ENCODE results near the gene IL11. TPM values are rescaled to one million over a fixed set of nuclear protein-coding genes. Genes with fewer than 3 reads are reported as not detected.

Gene IL11
- total and polyA plus RNA-seq, 5 experiments from 2014 or later = 0.21 TPM; not detected in 4

DNA sequence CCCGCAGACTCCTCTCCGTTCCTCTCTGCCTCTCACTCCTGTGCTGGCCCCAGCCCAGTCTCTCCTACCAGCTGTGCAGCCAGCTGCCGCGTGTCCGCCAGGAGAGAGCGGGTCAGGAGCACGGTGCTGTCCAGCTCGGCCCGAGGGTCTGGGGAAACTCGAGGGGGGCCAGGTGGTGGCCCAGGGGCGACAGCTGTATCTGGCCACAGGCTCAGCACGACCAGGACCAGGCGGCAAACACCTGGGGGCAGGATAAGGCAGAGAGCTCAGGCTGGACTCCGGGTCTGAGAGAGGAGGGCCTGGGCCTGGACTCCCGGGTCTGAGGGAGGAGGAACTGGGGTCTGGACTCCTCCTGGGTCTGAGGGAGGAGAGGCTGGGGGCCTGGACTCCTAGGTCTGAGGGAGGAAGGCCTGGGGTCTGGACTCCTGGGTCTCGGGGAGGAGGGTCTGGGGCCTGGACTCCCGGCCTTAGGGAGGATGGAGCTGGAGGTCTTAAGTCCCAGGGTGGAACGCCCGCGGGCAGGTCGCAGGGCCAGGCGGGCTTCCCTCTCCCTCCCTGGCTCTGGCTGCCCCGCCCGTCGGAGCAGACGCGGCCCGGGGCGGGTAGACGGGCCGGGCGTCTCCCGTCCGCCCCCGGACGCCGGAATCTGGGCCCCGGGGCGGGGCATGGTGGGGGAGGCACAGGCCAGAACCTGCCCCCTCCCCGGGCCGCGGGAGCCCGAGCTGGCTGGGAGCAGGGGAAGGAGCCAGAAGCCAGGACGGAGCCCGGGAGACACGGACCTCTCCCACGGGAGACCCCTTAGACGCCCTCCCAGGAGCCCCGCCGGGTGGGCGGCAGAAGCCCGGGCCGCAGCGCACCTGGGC is 1.3 kb downstream of the IL11 start:
- H3K36me3 Mint-ChIP-seq = peaks cover 0 to 6% (median 3%) of the 10 kb centered on the region in 3 donors
- H3K27me3 Mint-ChIP-seq = peaks cover 21 to 54% (median 36%) of the 10 kb centered on the region in 5 donors
- H3K4me3 Mint-ChIP-seq = peak overlapping the region in 5 of 10 donors; percentile 27 to 58 (median 54)
- no peak overlapping the region for H3K27ac Mint-ChIP-seq
- H3K9me3 Mint-ChIP-seq = peaks cover 0 to 2% (median 0%) of the 10 kb centered on the region in 9 donors
- peaks cover 8 to 18% (median 14%) of the 10 kb centered on the region in 4 donors for H3K4me1 Mint-ChIP-seq
- DNase-seq (no peak), ATAC-seq (peak in 1 of 2 donors; percentile 40)
- POLR2A ChIA-PET = interaction anchor here (1.8 kb wide), 1 partner anchor 30 kb away, joined by 5 read pairs; the partner anchor contains the start of gene KMT5C

DNA sequence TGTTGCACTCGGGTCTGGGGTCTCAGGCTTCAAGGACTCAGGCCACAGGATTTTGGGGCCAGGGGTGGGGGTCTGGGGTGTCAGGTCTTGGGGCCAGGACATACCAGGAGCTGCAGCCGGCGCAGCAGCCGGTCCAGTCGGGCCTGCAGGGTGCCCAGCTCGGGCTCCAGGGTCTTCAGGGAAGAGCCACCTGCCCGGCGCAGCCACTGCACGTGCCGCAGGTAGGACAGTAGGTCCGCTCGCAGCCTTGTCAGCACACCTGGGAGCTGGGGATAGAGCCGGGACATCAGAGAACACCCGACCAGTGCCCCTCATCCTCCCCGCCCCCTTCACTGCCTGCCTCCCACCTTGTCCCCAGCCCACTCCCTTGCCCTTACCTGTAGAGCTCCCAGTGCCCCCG is 2.2 kb downstream of the IL11 start:
- H3K4me1 Mint-ChIP-seq = peaks cover 4 to 14% (median 12%) of the 10 kb centered on the region in 4 donors
- DNase-seq = no peak
- ATAC-seq = no peak
- peaks cover 0 to 2% (median 0%) of the 10 kb centered on the region in 9 donors for H3K9me3 Mint-ChIP-seq
- H3K27me3 Mint-ChIP-seq = peaks cover 16 to 50% (median 31%) of the 10 kb centered on the region in 5 donors
- no peak overlapping the region for H3K27ac Mint-ChIP-seq
- H3K36me3 Mint-ChIP-seq = peaks cover 0 to 6% (median 3%) of the 10 kb centered on the region in 3 donors
- peak overlapping the region in 2 of 10 donors; percentile 27 to 41 for H3K4me3 Mint-ChIP-seq
- POLR2A ChIA-PET = interaction anchor here (1.8 kb wide), 1 partner anchor 29 kb away, joined by 5 read pairs; the partner anchor contains the start of gene KMT5C

DNA sequence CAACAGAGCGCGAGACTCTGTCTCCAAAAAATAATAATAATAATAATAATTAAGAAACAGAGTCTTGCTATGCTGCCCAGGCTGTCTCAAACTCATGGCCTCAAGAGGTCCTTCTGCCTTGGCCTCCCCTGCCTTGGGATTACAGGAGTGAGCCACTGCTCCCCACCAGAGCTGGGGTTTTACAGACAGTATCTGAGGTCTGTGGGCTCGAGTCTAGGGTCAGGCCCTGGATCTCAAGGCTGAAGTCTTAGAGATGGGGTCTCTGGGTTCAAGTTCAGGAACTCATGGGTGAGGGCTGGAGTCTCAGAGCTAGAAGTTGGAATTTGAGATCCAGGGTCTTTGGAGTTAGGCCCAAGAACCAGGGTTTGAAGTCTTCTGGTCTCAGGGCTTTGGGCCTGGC is 3.5 kb downstream of the IL11 start:
- Mint-ChIP-seq H3K4me1 (peaks cover 2 to 10% (median 9%) of the 10 kb centered on the region in 4 donors), H3K9me3 (peaks cover 0 to 2% (median 0%) of the 10 kb centered on the region in 9 donors), H3K27ac (no peak overlapping the region), H3K4me3 (peak overlapping the region in 2 of 10 donors; percentile 52 to 56), H3K27me3 (peaks cover 12 to 40% (median 25%) of the 10 kb centered on the region in 5 donors), H3K36me3 (peaks cover 0 to 6% (median 3%) of the 10 kb centered on the region in 3 donors)
- DNase-seq (no peak), ATAC-seq (no peak)
- POLR2A ChIA-PET = no interaction called here

DNA sequence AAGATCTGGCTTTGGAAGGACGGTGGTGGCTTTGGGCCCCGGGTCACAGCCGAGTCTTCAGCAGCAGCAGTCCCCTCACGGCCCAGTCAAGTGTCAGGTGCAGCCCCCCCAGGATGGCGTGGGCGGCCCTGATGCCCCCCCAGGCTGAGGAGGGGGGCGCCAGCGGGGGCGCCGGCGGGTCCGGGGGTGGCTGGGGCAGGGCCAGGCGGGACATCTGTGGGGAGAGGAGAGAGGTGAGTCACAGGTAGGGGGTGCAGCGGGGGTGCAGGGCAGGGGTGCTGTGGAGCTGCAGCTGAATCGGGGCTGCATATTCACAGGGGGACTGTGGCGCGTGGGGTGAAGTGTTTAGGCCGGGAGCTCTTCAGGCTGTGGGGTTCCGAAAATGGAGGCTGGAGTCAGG is 4.3 kb downstream of the IL11 start:
- Mint-ChIP-seq H3K4me3 (no peak overlapping the region), H3K27ac (no peak overlapping the region), H3K27me3 (peaks cover 8 to 32% (median 19%) of the 10 kb centered on the region in 5 donors), H3K4me1 (peaks cover 2 to 8% (median 8%) of the 10 kb centered on the region in 4 donors), H3K9me3 (peaks cover 0 to 2% (median 0%) of the 10 kb centered on the region in 9 donors), H3K36me3 (peaks cover 0 to 4% (median 3%) of the 10 kb centered on the region in 3 donors)
- ATAC-seq = no peak
- no peak for DNase-seq
- POLR2A ChIA-PET = no interaction called here

DNA sequence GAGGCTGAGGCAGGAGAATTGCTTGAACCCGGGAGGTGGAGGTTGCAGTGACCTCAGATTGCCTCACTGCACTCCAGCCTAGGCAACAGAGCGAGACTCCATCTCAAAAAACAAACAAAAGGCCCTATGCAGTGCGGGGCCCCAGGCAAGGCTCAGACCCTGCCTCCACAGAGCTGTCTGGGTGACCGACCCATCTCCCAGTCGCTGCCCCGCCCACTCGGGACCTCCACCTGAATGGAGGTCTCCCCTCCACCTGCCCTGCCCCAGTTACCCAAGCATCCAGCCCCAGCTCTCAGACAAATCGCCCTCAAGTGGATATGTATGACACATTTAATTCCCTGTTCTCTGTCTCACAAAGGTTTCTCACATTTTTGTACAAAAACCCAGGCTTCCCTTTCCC is 5.0 kb downstream of the IL11 start:
- no peak overlapping the region for H3K27ac Mint-ChIP-seq
- H3K4me1 Mint-ChIP-seq = peaks cover 2 to 7% (median 4%) of the 10 kb centered on the region in 4 donors
- no peak overlapping the region for H3K4me3 Mint-ChIP-seq
- H3K36me3 Mint-ChIP-seq = peaks cover 0 to 3% (median 0%) of the 10 kb centered on the region in 3 donors
- H3K27me3 Mint-ChIP-seq = peaks cover 4 to 26% (median 12%) of the 10 kb centered on the region in 5 donors
- ATAC-seq (no peak), DNase-seq (no peak)
- POLR2A ChIA-PET = no interaction called here
- no peaks in the 10 kb centered on the region for H3K9me3 Mint-ChIP-seq

DNA sequence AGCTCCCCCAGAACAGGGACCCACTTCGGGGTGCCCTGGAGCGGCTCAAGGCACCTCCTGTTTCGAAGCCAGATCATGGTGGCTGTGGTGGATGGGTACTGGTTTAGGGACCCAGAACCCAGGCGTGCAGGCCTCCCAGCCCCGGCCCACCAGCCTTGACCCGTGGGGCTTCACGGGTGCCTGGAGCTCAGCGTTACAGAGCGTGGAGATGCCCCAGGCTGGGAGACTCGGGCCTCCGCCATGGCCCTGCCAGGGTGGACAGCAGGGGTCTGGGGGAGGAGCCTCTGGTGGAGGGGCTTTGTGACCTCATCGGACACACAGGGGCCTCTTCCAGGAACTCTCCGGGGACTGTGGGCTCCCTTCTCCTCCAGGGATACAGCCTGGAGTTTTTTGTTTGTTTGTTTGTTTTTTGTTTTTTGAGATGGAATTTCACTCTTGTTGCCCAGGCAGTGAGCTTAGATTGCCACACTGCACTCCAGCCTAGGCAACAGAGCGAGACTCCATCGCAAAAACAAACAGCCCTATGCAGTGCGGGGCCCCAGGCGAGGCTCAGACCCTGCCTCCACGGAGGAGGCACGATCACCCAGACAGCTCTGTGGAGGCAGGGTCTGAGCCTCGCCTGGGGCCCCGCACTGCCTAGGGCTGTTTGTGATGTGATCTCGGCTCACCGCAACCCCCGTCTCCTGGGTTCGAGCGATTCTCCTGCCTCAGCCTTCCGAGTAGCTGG is 7.1 kb downstream of the IL11 start, which contains the start of gene GARIN5B:
Gene GARIN5B, minus strand, starts transcription at position 271 of the 727 bp plus-strand sequence. Its CDS starts 194 bp downstream, at position 77.
- Mint-ChIP-seq H3K4me1 (no peaks in the 10 kb centered on the region), H3K9me3 (no peaks in the 10 kb centered on the region), H3K4me3 (no peak within 1 kb of the TSS), H3K27me3 (peaks cover 2 to 13% (median 7%) of the 10 kb centered on the region in 5 donors), H3K27ac (no peak within 1 kb of the TSS), H3K36me3 (no peaks in the 10 kb centered on the region)
- POLR2A ChIA-PET = interaction anchor here (1.1 kb wide), 1 partner anchor 21 kb away, joined by 3 read pairs; the partner anchor contains the start of gene TMEM238
- ATAC-seq (no peak), DNase-seq (no peak)

DNA sequence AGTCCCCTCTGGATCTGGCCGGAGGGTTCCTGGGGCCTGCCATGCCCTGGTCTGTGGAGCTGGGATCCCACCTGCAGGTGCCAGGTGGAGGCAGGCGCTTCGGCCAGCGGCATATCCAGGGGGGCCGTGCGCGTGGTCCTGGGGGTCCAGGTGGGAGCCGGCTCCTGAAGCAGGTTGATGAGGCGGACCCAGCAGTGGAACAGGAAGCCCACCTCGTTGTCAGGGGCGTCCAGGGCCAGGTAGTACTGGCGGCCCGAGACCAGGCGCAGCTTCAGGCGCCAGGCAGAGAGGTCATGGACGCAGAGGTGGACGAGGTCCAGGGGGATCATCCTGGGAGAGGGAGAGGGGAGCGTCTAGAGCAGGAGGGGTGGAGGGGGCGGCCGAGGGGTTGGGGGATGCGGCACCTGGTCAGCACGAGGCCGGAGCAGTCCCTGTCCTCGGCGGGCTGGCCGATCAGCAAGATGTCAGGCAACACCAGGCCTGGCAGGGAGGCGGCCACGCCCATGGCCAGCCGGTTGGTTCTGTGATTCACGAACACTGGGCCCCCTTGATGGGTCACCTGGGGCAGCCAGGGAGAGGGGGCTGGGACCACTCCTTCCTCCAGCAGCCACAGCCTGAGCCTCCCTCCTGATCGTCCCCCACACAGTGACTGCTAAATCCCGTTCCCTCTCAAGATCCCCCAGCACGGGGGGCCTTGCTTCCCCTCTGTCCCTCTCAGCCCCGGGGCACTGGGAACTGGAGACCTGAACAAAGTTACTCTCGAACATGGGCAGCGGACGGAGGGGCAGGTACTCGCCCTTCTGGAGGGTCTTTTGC is 7.9 kb downstream of the IL11 start:
- POLR2A ChIA-PET = no interaction called here
- H3K4me1 Mint-ChIP-seq = no peaks in the 10 kb centered on the region
- no peak overlapping the region for H3K4me3 Mint-ChIP-seq
- H3K27me3 Mint-ChIP-seq = peaks cover 0 to 13% (median 6%) of the 10 kb centered on the region in 5 donors
- H3K36me3 Mint-ChIP-seq = no peaks in the 10 kb centered on the region
- no peaks in the 10 kb centered on the region for H3K9me3 Mint-ChIP-seq
- H3K27ac Mint-ChIP-seq = no peak overlapping the region
- no peak for DNase-seq
- ATAC-seq = no peak

DNA sequence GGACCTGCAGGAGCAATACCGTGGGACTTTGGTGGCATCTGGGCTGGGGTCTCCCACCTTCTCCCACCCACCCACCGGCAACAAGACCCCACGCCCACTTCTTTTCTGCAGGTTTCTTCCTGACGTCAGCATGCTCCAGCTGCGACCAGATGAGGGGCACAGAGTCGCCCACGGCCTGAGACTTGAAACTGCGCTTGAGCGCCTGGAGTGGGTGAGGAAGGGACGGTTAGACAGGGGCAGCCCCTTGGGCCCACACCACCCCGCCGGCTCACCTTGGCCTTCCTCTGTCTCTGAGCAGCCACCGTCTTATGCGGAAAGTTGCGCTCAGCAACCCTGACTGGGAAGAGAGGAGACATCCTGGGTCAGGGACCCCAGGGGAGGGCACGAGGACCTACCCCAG is 9.4 kb downstream of the IL11 start:
- Mint-ChIP-seq H3K9me3 (no peaks in the 10 kb centered on the region), H3K36me3 (no peaks in the 10 kb centered on the region), H3K4me1 (peaks cover 0 to 2% (median 0%) of the 10 kb centered on the region in 4 donors), H3K27ac (no peak overlapping the region), H3K27me3 (peaks cover 1 to 11% (median 7%) of the 10 kb centered on the region in 5 donors), H3K4me3 (no peak overlapping the region)
- POLR2A ChIA-PET = interaction anchor here (1.0 kb wide), 1 partner anchor 21 kb away, joined by 3 read pairs; the partner anchor contains the start of gene KMT5C
- no peak for DNase-seq
- no peak for ATAC-seq

DNA sequence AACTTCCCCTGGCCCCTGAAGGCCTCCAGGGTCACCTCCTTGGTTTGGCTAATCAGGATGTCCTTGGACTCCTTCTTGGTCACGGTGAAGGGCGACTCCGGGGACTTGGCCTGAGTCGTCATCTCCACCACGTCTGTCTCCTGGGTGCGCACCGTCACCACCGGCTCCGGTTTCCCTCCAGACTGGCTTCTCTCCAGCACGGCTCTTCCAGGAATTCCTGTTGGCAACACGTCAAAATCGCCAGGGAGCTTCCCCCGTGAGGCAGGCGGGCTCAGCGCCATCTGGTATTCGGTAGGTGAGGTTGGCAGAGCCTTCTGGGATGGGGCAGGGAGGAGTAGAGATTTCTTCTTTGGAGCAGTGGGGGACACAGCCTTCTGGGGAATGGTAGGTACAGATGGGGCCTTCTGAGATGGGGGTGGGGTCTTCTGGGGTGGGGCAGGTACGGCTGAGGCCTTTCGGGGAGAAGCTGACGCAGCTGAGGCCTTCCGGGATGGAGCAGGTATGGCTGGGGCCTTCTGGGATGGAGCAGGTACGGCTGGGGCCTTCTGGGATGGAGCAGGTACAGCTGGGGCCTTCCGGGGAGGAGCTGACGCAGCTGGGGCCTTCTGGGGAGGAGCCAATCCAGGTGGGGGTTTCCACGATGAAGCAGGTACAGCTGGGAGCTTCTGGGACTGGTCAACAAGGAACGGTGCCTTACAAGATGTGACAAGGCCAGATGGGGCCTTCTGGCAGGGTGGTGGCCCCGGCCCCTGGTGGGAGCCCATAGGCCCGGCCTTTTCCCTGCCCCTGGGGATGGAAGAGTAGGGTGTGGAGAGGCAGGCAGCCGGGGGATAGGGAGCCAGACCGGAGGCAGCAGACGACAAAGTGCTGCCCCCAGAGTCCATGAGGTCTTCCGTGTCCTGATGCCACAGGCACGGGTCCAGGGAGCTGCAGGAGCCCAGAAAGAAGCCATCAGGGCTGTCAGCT is 11.0 kb downstream of the IL11 start:
- H3K4me1 Mint-ChIP-seq = peaks cover 3 to 6% (median 5%) of the 10 kb centered on the region in 4 donors
- POLR2A ChIA-PET = interaction anchor here (0.7 kb wide), 1 partner anchor 148 kb away, joined by 4 read pairs; no protein-coding TSS in a partner anchor
- H3K4me3 Mint-ChIP-seq = no peak overlapping the region
- H3K27me3 Mint-ChIP-seq = peaks cover 1 to 13% (median 9%) of the 10 kb centered on the region in 5 donors
- ATAC-seq = no peak
- no peaks in the 10 kb centered on the region for H3K36me3 Mint-ChIP-seq
- H3K27ac Mint-ChIP-seq = no peak overlapping the region
- no peaks in the 10 kb centered on the region for H3K9me3 Mint-ChIP-seq
- no peak for DNase-seq

DNA sequence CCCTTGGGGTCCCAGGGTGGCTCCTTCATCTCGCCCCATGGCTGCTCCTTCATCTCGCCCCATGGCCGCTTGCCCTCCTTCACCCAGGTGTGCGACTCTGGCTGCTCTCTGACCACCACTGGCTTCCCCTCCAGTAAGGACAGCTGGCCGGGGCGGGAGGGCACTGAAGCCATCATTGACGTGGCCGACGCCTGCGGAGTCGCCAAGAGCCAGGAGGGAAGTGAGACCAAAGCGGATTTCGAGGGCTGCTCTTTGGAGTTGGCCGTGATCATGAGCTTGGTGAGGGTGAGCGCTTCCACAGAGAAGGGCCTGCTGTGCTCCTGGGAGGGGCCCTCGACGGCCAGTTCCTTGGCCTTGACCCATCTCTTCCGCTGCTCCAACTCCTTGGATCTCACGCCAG is 11.8 kb downstream of the IL11 start:
- DNase-seq (no peak), ATAC-seq (no peak)
- Mint-ChIP-seq H3K27ac (no peak overlapping the region), H3K4me3 (no peak overlapping the region), H3K4me1 (peaks cover 3 to 12% (median 8%) of the 10 kb centered on the region in 4 donors), H3K36me3 (no peaks in the 10 kb centered on the region), H3K9me3 (peaks cover 0 to 2% (median 0%) of the 10 kb centered on the region in 9 donors), H3K27me3 (peaks cover 1 to 13% (median 9%) of the 10 kb centered on the region in 5 donors)
- POLR2A ChIA-PET = interaction anchor here (0.6 kb wide), 1 partner anchor 28 kb away, joined by 3 read pairs; no protein-coding TSS in a partner anchor

Measured in naive thymus-derived CD8-positive, alpha-beta T cell (primary cell).